OCI-LY7 (cell line): ENCODE data around the gene ANKRD44.

Experiments
- CTCF ChIP-seq: fragments of 200-600 bp; sonication (generic); conservative IDR thresholded peaks from 2 replicates; pipeline ENCODE4 v1.5.1; 2014; ENCODE audit warnings: mild to moderate bottlenecking, antibody characterized with exemption, low read length, moderate library complexity, mixed read lengths
- EZH2phosphoT487 ChIP-seq: fragments of 200-600 bp; sonication (generic); IDR thresholded peaks from 2 replicates; pipeline ENCODE4 v1.6.1; 2018; ENCODE audit warnings: low read depth, borderline replicate concordance, mild to moderate bottlenecking, mixed run types, antibody characterized with exemption, low read length, moderate library complexity, mixed read lengths

GRCh38 chr2:197263077-197263476, 47.5 kb downstream of the ANKRD44 start:
- no peak for TF ChIP-seq CTCF
- no peak for TF ChIP-seq EZH2phosphoT487
